NCI-H82 treated with DMSO at 0.1 percent for 48 hours (cell line): ENCODE data around the gene C8A.

Experiments used
- DNase-seq: peaks from one replicate; lab custom pipeline; 2025; ENCODE audit not compliant: unreplicated experiment; lab: John Stamatoyannopoulos, UW

C8A gene

DNA sequence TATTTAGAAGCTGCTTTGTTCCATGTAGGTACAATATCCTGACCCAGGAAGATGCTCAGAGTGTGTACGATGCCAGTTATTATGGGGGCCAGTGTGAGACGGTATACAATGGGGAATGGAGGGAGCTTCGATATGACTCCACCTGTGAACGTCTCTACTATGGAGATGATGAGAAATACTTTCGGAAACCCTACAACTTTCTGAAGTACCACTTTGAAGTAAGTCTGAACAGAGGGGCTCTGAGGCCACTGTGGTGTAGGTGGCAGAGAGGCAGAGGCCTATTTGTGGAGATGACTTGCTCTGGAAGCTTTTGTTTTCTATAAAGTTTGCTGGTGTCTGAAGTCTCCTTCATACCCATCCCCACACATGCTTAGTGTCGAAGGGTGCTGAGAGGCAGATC, 26.8 kb downstream of the C8A start:
- no peak for DNase-seq

- DNase-seq = no peak
Measured at GRCh38 chr1:56890229-56890628, 35.6 kb downstream of the C8A start.

- DNase-seq = no peak
Measured at GRCh38 chr1:56894014-56894413, 39.4 kb downstream of the C8A start.

GRCh38 chr1:56897150-56898004, 42.8 kb downstream of the C8A start:
- DNase-seq = no peak

GRCh38 chr1:56898005-56898373, 43.4 kb downstream of the C8A start:
- no peak for DNase-seq

GRCh38 chr1:56898879-56899278, 44.3 kb downstream of the C8A start:
- no peak for DNase-seq

DNA sequence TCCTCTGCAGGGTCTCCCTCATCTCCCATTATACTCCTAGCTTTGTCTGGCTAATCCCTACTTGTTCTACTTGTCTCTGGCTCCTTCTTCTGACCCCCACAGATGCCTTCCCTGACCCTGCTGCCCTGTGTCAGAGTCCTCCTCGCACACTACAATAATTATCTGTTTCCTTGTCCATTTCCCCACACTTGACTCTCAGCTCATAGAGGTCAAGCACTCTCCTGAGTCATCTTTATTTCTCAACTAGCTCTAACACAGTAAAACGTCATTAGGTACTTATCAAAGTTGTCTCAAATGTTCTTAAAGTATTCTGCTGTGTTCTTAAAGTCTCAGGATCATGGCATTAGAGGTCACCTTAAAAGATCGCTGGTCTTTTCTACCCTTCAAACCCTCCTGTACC, 47.1 kb downstream of the C8A start:
- DNase-seq = no peak

DNA sequence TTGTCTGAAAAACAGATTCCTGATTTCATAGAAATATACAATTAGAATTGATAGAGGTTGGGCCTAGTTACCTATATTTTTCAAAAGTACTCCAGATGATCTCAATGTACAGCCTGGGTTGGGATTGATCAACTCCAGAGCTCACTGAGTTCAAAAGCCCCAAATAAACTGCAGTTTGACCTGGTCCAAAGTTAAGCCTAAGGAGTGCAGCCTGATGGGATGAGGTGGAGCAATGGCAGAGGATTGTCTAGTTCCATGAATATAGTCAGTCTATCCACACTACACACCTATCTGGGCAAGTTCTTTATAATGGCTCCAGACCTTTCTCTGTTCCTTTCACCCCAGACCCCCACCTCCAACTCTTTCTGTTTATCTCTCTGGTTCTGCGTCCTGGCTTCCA, 49.2 kb downstream of the C8A start:
- no peak for DNase-seq

GRCh38 chr1:56904663-56905397, 50.2 kb downstream of the C8A start:
- no peak for DNase-seq

DNA sequence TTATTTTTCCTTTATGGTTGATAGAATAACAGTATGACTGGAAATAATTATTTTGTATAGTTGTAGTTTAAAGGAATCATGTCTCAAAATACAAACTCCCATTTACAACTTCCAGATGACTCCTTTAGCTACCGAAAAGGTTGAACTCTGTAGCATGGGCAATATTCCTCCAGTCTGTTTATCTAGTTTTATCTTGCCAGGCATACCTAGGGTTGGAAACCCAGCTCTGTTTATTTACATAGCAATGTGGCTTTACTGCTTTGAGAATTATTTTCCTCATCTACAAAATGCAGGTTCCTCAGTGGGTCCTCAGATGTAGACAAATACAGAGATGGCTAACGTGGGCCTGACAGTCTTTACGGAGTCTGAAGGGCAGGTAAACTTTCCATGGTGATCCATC, 51.1 kb downstream of the C8A start:
- no peak for DNase-seq

GRCh38 chr1:56908619-56909221, 54.1 kb downstream of the C8A start:
- no peak for DNase-seq

DNA sequence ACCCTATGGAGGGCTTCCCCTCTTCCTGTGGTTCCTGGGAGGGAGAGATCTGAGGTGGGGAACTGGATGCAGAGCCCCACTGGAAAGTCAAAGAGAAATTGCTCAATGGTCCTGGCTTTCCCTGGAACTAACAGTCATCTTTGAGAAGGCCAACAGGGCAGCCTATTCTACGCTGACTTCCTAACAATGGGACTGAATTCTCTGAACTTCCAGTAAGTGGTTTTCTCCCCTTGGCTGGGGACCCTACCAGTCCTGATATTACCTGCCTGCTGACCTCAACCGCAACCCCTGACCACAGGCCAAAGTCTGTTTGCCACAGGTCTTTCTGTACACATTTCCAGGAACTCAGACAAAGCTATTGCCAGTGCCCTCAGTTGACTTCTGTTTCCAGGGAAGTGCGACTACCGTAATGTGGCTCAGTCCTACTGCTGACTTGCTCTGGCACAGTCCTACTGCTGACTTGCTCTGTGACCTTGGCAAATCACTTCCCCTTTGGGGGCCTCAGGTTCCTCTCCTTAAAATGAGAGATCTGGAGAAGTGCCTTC, 55.9 kb downstream of the C8A start:
- no peak for DNase-seq

DNA sequence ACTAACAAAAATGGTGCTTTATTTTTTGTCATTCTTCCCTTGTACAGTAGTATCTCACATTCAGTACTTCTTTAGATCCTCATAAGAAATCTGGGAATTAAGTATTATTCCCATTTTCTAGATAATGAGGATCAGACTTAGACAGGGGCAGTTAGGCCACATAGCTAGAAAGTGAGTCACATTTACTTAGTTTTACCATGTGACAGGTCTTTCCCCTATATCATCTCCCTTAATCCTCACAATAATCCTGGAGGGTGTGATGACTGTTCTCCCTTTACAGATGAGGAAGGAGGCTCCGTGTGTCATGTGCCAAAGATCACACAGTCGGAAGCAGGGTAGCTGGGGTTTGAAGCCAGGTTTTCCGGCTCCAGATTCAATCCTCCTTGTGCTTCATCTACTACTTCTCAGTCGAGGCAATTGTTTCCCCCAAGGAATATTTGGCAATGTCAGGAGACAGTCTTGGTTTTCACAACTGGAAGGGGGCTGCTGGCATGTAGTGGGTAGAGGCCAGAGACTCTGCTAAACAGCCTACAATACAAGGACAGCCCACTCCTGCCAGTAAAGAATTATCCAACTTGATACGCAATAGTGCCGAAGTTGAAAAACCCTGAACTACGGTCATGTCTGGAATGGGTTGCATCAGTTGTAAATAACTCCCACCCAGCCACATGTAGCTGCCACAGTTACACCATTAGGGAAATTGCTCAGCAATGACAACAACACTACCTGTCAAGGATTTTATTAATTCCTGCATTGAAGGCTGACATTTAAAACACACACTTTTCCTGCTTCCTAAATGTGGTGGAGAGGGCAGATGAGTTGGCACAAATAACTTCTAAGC, 56.7 kb downstream of the C8A start:
- DNase-seq = peak; percentile 10

GRCh38 chr1:56912325-56912724, 57.7 kb downstream of the C8A start:
- no peak for DNase-seq

DNA sequence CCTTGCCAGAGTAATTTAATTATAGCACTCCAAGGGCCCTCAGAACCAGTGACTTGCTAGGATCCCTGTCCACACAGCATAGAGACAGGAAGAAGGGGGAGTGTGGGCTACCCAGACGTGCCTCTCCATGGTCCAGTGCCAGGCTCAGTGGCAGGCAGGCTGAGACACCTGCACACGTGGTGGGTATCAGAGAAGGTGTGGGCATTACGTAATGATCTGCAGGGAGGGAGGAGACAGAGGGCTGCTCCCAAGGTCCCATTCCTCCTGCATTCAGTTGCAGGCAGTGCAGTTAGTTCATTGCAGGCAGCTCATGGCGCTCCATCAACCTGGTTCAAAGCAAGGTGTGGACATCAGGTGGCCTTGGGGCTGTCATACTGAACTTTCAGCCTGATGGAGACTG, 61.4 kb downstream of the C8A start:
- peak; percentile 64 for DNase-seq

GRCh38 chr1:56916630-56917029, 62.0 kb downstream of the C8A start:
- no peak for DNase-seq

DNA sequence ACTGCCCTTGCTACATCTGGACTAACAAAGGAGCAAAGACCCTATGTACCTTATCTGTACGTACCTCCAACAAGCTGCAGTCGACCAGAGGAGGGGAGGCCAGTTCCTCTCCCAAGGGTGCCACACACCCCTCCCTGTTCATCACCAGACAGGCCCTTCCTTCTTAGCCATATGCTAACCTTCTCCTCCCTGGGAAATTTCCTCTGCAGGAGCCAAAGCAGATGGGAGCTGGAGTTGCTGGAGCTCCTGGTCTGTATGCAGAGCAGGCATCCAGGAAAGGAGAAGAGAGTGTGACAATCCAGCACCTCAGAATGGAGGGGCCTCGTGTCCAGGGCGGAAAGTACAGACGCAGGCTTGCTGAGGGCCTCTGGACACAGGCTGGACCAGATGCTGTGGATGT, 62.8 kb downstream of the C8A start:
- no peak for DNase-seq

GRCh38 chr1:56920591-56921001, 66.0 kb downstream of the C8A start:
- no peak for DNase-seq

- no peak for DNase-seq
Measured at GRCh38 chr1:56921479-56921878, 66.9 kb downstream of the C8A start.

GRCh38 chr1:56922070-56922469, 67.5 kb downstream of the C8A start:
- DNase-seq = no peak

DNA sequence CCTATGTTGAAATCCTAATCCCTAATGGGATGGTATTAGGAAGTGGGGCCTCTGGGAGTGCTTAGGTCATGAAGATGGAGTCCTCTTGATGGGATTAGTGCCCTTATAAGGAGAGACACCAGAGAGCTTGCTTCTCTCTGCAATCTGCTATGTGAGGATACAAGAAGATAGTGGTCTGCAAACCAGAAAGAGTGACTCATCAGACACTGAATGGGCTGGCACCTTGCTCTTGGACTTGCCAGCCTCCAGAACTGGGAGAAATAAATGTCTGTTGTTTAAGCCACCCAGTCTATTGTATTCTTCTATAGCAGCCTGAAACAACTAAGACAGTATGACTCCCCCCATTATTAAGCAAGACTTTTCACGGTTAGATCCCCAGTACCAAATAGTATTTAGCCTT, 67.9 kb downstream of the C8A start:
- DNase-seq = no peak
